OCI-LY1 (cell line): ENCODE results near the gene CFAP46.

Experiments used
- EZH2 ChIP-seq: fragments of 200-600 bp; sonication (generic), shearing (Covaris generic); IDR thresholded peaks from 2 replicates; pipeline ENCODE4 v1.8.0; 2017; ENCODE audit warnings: borderline replicate concordance, mixed run types, mild to moderate bottlenecking, antibody characterized with exemption, low read length, moderate library complexity, mixed read lengths
- TF ChIP-seq, protein P1 (sequence below): fragments of 200-600 bp; sonication (generic), shearing (Covaris generic); IDR thresholded peaks from 2 replicates; pipeline ENCODE4 v1.5.1; 2017; ENCODE audit warnings: mild to moderate bottlenecking, antibody characterized with exemption, low read length, moderate library complexity, mixed read lengths

DNA sequence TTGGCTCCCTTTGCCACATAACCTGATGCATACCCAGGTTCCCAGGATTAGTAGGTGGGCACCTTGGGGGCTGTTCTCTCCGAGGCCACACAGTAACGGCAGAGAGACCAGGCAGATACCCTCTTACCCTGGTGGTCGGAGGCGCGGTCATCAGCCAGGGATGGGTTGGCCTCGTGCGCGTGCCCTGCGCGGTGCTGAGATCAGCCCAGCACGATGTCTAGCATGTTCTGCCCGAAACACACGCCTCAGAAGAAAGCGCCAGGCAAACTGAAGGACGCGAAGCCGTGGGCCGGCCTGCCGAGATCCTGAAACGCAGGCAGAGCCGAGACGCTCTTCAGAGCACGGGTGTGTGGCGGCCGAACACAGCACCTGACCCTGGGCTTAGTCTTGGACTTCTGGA lies 34.7 kb upstream of the CFAP46 start:
- TF ChIP-seq, protein P1, sequence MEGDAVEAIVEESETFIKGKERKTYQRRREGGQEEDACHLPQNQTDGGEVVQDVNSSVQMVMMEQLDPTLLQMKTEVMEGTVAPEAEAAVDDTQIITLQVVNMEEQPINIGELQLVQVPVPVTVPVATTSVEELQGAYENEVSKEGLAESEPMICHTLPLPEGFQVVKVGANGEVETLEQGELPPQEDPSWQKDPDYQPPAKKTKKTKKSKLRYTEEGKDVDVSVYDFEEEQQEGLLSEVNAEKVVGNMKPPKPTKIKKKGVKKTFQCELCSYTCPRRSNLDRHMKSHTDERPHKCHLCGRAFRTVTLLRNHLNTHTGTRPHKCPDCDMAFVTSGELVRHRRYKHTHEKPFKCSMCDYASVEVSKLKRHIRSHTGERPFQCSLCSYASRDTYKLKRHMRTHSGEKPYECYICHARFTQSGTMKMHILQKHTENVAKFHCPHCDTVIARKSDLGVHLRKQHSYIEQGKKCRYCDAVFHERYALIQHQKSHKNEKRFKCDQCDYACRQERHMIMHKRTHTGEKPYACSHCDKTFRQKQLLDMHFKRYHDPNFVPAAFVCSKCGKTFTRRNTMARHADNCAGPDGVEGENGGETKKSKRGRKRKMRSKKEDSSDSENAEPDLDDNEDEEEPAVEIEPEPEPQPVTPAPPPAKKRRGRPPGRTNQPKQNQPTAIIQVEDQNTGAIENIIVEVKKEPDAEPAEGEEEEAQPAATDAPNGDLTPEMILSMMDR: no peak
- no peak for TF ChIP-seq EZH2
